D341Med (cell line): ENCODE results near the gene SYVN1.

Experiments
- DNase-seq: peaks from one replicate; pipeline ENCODE4 v3.0.0; 2012; ENCODE audit warnings: low spot score

SYVN1 gene

DNA sequence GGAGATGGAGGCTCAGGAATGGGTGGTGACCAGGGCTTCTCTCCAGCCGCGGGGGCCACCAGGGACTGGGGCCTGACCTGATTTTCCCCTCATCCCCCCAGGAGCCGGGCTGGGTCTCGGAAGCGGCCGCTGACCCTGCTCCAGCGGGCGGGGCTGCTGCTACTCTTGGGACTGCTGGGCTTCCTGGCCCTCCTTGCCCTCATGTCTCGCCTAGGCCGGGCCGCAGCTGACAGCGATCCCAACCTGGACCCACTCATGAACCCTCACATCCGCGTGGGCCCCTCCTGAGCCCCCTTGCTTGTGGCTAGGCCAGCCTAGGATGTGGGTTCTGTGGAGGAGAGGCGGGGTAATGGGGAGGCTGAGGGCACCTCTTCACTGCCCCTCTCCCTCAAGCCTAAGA lies 46.5 kb downstream of the SYVN1 start:
- DNase-seq: no peak

DNA sequence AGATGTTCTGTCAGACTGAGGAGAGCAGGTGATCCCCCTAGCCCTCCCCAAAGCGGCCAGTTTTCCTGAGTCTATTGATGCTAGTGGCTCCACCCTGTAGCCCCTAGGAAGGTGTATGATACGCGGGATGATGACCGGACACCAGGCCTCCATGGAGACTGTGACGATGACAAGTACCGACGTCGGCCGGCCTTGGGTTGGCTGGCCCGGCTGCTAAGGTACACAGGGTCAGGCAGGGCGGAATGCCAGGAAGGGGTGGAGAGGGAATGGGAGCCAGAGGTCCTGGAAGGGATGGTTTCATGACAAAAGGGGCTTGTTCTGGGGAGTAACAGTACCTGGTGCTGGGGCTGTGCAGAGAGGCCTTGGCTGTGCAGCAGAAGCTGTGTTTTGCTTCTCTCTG lies 47.1 kb downstream of the SYVN1 start:
- DNase-seq: no peak

DNA sequence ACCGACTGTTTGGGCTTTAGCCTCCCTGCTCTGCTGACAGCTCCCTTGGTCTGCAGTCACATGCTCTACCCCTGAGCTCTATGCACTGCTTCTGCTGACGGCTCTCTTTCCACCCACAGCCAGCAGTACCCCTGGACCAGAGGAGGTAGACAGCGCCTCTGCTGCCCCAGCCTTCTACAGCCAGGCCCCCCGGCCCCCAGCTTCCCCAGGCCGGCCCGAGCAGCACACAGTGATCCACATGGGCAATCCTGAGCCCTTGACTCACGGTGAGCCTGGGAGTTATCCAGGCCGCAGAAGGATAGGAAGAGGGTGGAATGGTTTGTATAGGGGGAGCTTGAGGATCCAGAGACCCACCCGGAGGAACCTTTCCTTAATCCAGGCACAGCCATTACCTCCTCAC lies 47.5 kb downstream of the SYVN1 start:
- no peak for DNase-seq

DNA sequence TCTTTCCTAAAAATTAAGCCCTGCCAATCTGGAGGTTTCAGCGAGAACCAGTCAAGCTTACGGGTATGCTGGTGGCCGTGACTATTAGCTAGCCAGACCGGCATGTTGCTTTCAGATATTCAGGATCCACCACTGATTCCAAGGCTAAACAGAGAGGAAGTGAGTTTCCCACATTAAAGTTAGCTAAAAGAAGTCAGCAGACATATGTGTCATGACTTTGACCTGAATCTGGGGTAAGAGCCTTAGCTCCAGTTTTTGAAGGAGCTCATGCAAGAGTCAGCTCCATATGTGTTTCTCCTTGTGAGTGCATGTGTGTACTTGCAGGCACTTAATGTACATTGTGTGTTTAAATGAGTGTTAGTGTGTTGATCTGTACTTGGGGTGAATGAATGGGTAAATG lies 48.9 kb downstream of the SYVN1 start:
- no peak for DNase-seq

DNA sequence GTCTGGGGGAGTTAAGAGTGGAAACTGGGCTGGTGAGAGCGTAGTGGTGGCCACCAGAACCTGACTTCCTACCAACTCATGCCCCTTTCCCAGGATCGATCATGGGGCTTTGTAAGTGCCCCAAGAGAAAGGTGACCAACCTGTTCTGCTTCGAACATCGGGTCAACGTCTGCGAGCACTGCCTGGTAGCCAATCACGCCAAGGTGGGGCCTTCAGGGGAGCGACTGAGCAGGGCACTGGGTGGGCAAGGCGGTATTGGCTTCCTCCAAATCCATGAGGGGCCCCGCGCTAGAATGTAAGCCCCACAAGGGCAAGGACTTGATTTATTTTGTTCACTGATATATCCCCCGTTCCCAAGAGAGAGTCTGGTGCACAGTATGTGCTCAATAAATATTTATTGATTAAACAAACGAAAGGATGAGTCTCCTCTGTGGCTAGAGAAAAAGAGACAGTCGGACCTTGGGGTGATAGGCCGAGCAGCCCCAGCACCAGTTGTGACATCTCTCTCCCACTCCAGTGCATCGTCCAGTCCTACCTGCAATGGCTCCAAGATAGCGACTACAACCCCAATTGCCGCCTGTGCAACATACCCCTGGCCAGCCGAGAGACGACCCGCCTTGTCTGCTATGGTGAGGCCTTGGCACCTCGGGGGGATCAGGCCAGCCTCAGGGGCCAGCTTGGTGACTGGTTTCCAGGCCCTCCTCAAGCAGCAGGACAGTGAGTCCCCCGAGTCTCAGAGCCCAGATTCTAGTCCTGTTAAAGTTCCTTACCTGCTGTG lies 49.5 kb downstream of the SYVN1 start:
- DNase-seq: no peak

DNA sequence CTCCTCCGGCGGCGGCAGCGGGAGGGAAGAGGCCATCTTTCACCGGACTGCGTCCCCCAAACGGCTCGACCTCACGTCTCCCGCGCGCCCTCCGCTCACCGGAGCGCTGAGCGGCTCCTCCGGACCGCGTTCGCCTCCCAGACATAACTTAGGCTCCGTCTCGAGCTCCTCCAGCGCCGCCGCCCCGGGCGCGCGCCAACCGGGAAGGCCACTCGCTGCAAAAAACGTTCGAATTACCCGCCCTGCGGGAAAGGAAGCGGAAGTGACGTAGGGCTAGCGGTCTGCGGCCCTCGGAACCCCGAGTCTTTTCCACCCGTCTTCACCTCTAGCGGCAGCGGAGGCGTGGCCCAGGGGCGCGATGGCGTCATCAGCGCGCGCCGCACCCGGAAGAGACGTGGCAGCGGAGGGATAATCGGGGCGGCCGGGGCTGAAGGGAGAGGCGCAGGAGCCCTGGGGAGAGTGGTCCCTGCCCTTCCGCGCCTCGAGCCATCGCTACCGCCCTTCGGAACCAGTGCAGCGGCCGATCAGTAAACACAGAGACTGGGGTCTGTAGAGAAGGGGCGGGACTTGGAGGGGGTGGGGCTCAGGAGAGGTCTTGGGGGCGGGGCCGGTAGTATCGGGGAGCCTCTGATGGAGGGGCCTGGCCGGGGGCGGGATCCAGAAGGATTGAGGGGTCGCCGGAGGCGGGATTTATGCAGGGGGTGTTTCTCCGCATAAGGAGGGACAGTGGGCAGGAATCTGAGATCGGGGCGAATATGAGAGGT lies 50.3 kb downstream of the SYVN1 start, which contains the start of the genes CDCA5 and ZFPL1:
CDCA5 (minus strand) TSS at position 207 of the 764 bp plus-strand sequence; CDS start at position 145, 62 bp downstream.
ZFPL1 (plus strand) TSS at position 389 of the 764 bp plus-strand sequence. CDS start 477 bp downstream, outside the sequence.
- DNase-seq: peak; percentile 99

DNA sequence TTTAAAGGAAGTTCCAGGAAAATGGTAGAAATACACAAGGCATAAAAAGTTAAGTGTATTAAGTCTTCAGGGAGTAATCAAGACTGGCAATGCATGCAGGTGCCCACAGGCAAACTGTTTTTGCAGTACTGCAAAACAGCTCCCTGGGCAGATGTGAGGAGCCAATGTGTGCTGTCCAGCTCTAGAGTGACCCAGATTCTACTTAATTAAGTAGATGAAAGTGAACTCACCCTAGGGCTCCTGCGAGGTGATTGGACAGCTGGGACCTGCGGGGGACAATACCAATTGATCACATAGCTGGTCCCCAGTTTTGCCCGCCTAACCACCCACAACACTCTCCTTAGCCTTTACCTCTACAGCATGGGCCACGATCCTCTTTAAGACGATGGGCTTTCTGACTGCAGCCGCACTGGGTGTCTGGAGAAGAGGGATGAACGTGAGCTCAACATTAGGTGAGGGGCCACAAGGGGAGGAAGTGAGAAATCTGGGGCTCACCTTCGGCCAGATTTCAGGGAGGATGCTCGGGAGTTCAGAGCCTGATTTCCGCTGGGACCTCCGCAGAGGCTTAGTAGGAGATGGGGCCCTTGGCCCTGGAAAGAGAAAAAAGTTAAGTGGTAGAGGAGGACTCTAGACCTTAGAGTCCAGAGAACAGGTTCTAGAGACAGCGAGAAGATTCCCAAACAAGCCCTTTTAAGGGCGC lies 51.0 kb downstream of the SYVN1 start:
- no peak for DNase-seq

DNA sequence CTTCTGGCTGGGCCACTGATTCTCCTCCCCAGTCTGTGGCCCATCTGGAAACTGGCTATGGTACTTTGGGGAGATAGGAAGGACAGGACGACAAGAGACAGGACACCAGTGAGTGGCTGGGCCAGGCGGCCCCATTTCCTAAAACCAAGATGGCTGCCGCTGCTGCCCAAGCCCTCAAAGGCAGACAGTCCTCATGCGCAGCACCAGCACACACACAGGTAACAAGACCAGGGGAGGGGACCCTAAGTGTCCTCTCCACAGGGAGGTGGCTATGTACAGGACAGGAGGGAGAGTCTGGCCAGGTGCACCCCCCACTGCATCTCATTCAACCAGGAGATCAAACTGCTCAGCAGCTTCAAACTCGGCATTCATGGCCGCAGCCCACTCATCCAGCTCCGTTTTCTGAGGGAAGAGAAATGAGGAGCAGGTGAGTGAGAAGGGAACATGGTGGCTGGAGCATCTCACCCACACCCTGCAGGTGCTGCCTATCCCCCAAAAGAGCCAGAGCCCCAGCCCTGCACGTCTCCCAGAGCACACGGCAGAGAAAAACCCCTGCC lies 55.5 kb downstream of the SYVN1 start:
- DNase-seq: no peak

DNA sequence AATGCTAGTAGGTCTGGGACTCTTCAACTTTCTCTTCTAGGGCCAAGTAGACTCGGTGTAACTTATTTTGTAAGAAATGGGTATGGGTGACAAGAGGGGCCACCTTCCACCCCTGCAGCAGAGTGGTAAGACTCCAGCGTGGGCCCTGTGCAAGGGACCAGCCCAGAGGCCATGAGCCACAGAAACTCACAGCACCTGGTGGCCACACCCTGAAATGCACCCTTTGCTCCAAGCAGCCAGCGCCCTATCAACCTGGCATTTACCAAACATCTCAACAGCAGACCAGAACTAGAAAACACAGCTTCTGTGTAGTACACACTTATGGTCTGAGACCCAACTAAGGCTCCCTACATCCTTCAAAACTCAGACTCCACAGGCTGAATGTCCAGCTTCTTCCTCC lies 56.2 kb downstream of the SYVN1 start:
- DNase-seq: peak; percentile 82

DNA sequence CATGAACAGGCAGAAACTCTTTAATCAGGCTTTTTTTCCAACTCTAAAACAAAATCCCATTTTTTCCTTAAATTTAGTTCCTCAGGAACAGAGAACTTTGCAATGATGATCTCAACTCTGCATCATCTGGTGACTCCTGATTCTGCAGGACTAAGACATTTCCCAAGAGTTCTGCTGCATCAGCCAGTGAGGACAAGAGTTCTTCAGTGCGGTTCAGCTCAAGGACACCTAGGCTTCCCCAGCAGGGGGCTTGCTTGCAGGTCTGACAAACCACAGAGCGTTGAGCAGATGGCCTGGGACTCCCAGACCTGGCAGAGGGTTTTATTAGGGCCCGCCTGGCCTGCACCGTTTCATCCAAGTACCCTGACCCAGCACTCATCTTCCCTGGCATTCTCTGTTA lies 56.9 kb downstream of the SYVN1 start:
- DNase-seq: peak; percentile 56
